ENCODE data around the gene RYR3.

DNA sequence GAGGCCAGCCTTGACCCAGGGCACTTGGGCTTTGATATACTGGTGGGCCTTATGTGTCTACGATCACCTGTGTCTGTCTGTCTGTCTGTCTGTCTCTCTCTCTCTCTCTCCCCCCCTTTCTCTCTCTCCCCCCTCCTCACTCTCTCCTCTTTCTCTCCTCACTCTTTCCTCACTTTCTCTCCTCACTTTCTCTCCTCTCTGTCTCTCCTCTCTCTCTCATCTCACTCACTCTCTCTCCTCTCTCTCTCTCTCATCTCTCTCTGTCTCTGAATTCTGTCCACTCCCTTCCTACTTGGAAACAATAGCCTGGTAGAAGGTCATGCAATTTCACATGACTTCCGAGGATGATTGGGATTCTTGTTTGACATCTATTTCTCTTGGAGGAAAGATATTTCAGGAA lies 388.4 kb downstream of the RYR3 start:
- TF ChIP-seq POLR2A (IDR thresholded peaks at IDR 0.05; ENCODE audit: low read length) (no peak), GATA1 (IDR thresholded peaks at IDR 0.05; ENCODE audit: low read depth, low read length) (no peak)
